NCI-H2107 (cell line): ENCODE measurements around the gene LRFN3.
"Not testable (repeated sequence)": the region's sequence is repeated elsewhere in the genome, so short reads cannot be mapped to it uniquely, and the experiment has no call there.

Experiments
- DNase-seq: peaks from one replicate; lab custom pipeline; 2025; lab: John Stamatoyannopoulos, UW

Gene LRFN3

DNA sequence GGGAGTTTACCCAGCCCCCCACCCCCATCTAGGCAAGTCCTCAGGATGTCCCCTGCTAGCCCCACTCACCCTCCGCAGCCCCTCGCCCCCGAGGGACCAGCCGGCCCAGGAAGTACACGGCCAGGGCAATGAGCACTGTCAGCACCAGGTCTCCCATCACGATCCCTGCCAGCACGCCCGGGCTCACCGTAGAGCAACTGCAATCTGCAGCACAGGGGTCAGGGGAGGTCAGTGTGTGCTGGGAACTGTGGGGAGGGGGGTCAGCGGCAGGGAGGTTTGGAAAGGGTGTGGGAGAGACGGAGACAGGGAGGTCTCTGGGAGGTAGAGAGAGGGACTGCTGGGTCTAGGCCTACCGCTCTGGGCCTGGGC lies 28.8 kb upstream of the LRFN3 start:
- no peak for DNase-seq

DNA sequence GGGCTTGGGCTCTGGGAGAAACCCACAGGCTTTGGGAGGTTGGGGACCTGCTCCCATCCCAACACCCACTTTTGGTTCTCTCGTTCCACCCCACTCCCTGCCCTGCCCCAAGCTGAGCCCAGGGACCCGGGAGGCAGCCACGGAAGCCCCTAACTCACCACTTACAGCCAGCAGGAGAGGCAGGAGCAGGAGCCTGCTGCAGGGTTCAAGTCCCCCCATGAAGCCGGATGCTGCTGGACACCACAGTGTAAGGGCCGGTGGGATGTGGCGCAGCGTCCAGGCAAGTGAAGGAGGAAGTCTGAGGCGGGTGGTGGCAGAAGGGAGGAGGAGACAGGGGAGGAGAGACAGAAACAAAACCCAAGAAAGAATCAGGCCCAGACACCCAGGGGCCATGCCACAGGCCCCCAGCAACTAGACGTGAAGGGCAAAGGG lies 28.1 kb upstream of the LRFN3 start, which contains the start of gene TYROBP:
TSS of gene TYROBP (minus strand) at position 286 of the 432 bp plus-strand sequence. CDS start at position 219, 67 bp downstream.
- DNase-seq = no peak

DNA sequence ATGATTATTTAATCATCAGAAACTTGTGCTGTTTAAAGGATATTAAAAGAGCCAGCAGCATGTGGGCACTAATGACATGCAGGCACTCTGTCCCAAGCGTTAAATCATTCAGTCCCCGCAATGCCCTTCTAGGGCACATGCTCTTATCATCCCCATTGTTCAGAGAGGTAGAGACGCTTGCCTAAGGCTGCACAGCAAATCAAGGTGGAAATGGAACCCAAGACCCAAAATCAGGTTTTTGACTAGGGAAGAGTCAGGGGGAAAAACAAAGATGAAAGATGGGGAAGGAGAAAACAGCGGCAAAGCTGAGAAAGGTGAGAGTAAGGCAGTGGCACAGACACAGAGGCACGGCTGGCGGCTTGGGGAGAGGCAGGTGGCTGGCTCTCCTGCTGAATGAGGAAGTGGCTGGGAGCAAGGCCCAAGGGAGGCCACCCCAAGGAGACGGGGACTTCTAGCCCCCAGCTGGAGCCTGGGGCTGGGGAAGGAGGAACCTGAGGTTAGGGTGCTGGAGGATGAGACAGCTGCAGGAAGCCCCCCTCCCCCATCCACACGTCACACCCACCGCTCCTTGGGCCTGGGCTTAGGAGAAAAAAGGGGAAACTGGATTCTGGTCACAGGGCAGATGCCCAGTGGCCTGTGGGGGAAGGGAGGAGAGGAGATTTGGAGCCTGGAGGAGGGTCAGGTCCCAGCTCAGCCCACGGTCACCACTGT lies 27.0 kb upstream of the LRFN3 start:
- no peak for DNase-seq

DNA sequence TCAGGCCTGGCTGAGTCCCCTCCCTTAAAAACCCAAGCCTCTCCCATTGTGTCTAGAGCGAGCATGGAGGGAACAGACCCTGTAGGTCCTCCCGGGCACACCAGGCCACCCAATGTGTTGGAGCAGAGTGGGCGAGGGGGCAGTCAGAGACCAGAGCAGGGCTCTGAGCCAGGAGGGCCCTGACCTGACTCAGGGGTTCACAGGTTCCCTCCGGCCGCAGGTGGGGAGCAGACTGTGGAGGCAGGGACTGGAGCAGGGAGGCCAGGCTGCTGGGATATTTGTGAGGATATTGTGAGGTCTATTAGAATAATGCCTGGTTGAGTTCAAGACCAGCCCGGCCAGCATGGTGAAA lies 26.5 kb upstream of the LRFN3 start:
- no peak for DNase-seq

DNA sequence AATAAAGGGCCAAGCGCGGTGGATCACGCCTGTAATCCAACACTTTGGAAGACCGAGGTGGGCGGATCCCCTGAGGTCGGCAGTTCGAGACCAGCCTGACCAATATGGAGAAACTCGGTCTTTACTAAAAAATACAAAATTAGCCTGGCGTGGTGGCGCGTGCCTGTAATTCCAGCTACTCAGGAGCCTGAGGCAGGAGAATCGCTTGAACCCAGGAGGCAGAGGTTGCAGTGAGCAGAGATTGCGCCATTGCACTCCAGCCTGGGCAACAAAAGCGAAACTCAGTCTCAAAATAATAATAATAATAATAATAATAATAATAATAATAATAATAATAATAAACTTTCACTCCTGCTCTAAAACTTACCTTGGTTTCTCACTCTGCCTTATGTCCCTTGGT lies 25.8 kb upstream of the LRFN3 start:
- DNase-seq = not testable (repeated sequence)

DNA sequence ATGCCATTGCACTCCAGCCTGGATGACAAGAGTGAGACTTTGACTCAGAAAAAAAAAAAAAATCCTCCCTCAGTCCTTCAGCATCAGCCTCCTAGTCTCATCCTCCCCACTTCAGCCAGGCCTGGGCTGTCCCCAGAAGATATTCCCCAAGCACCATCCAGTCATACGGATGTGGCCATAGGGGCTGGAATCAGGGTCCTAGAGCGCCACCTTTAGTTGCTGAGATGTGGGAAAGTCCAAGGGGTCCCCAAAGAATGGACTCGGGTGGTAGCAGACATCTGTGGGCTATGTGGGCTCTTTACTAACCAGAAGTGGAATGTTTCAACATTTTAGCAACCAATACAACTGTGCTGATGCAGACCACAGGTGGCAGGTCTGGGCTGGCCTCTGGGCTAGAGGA lies 25.0 kb upstream of the LRFN3 start:
- no peak for DNase-seq

DNA sequence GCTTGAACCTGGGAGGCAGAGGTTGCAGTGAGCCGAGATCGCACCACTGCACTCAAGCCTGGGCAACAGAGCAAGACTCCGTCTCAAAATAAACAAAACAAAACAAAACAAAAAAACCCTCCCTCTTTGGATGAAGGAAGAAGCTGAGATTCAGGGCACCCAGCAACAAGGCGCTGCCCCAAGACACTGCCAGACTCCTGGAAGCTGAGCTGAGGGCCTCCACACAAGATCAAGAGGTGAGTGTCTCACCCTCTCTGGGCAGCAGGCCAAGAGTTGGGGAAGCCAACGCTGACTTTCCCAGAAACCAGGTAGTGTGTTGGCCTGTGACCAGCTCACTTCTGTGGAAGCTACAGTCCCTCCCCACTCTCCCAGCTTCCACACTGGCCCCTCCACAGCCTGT lies 24.4 kb upstream of the LRFN3 start:
- no peak for DNase-seq

DNA sequence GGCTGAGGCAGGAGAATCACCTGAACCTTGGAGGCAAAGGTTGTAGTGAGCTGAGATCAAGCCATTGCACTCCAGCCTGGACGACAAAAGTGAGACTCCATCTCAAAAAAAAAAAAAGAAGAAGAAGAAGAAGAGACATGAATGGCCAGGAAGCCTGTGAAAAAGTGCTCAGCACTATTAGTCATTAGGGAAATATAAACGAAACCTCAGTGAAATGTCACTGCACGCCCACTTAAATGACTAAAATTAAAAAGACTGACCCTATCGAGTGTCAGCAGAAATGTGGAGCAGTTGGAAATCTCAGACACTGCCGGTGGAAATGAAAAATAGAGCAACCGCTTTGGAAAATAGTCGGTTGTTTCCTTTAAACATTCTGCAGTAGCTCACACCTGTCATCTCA lies 22.6 kb upstream of the LRFN3 start:
- DNase-seq = no peak

DNA sequence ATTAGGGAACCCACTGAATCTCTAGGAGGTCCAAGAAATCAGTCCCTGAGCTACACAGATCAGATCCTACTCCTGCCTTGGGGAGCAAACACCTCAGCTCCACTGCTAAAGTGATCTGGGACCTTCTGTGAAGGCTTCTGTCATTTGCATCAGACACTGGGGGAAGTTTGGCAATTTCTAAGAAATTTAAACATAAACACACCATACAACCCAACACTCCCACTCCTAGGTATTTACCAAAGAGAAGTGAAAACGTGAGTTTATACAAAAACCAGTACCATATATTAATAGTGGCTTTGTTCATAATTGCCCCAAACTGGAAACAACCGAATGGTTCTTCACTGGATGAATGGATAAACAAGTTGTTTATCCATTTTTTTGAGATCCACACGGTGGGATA lies 20.7 kb upstream of the LRFN3 start:
- no peak for DNase-seq

DNA sequence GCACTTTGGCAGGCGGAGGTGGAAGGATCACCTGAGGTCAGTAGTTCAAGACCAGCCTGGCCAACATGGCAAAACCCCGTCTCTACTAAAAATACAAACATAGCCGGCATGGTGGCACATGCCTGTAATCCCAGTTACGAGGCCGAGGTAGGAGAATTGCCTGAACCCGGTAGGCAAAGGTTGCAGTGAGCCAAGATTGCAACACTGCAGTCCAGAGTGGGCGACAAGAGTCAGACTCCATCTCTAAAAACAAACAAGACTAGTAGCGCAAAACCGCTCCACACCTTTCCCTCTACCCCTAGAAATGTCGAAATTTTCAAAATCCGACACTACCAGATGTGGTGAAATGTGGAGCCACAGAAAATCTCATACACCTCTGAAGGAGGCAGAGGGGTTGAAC lies 16.9 kb upstream of the LRFN3 start:
- DNase-seq = no peak

DNA sequence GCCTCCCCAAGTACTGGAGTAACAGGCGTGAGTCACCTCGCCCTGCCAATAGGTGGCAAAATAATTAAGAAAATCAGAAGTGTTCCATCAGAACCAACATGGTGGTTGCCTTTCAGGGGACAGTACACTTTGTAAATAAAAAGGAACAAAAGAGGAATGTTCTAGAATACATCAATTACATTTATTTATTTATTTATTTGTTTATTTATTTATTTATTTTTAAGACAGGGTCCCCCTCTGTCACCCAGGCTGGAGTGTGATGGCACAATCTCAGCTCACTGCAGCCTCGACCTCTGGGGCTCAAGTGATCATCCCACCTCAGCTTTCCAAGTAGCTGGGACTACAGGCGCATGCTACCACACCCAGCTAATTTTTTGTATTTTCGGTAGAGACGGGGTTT lies 15.2 kb upstream of the LRFN3 start:
- DNase-seq = no peak

DNA sequence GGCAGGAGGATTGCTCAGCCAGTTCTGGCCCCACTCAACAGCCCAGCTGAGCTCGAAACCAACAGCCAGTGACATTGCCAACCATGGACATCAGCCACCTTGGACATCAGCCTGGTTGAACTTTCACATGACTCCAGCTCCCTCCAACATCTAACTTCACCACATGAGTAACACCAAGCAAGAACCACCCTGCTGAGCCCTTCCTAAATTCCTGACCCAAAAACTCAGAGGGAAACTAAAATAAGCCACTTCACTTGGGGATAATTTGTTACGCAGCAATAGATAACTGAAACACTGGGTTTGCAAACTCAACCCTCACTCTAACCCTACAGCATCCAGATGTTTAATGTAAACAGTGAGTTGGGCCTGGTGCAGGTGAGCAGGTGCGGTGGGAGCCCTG lies 10.7 kb upstream of the LRFN3 start:
- no peak for DNase-seq

DNA sequence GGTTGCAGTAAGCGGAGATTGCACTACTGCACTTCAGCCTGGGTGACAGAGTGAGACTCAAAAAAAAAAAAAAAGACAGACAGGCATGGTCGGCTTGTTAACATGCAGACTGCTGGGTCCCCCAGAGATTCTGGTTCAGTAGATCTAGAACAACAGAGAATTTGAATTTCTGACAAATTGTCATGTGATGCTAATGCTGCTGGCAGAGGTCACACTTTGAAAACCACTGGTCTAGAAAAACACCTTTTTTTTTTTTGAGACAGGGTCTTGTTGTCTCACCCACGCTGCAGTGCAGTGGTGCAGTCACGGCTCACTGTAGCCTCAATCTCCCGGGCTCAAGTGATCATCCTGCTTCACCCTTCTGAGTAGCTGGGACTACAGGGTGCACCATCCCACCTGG lies 7.7 kb upstream of the LRFN3 start:
- DNase-seq = no peak

DNA sequence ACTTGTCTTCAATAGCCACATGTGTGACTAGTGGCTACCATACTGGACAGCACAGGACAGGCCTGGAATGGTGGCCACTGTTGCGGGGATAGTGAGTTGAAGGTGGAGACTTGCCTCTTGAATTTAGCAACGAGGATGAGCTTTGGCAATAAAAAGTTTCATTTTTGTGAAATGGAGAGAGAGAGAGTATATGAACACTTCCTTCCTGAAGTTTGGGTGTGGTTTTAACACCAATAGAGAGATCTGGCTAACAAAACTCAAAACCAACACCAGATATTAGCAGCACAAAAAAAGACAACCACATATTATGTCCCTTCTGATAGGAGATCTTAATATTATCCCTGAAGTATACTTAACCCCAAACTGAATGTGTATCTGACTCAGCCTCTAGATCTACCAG lies 6.3 kb upstream of the LRFN3 start:
- DNase-seq = no peak

DNA sequence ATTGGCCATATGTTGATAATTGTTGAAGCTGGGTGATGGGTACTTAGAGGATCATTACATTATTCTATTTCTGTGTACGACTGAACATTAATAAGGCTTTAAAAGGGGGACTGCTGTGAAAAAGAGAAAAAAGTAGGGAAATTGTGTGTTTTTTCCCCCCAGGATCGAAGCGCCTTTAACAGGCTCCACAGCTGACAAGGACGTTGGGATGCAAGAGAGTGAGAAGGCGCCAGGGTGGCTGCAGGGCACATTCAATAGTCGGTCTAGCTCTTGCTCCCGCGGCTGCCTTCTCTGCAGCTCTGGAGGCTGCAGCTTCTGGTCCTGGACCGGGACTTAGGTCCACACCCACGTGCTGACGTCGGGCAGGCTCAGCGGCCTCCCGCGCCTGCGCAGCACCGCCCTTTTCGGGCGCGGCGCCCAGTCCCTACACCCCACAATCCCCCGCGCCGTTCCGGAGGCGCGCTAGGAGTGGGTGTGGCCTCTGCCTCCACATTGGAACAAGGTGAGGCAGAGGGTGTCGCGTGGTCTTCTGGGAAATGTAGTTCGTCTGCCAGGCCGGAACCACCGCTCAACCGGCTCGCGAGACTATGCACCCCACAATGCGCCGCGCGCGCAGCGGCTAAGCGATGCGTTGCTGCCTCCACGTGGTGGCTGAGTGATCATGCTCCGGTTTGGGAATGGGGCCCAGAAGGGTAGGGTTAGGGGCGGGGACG lies 4.9 kb upstream of the LRFN3 start:
- peak; percentile 95 for DNase-seq

DNA sequence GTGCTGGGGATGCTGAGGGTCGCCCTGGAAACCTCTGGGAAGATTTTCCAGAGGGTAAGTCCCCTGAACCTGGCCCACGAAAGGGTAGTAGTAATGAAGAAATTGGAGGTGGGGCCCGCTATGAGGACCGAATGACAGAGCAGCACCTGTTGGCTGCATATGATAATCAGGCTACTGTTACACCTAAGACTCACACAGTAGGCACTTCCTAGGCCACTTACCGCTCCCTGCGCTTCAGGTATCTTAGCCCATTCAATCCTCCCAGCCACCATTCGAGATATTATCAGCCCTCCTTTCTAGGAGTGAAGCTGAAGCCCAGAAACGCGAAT lies 4.3 kb upstream of the LRFN3 start:
- no peak for DNase-seq

DNA sequence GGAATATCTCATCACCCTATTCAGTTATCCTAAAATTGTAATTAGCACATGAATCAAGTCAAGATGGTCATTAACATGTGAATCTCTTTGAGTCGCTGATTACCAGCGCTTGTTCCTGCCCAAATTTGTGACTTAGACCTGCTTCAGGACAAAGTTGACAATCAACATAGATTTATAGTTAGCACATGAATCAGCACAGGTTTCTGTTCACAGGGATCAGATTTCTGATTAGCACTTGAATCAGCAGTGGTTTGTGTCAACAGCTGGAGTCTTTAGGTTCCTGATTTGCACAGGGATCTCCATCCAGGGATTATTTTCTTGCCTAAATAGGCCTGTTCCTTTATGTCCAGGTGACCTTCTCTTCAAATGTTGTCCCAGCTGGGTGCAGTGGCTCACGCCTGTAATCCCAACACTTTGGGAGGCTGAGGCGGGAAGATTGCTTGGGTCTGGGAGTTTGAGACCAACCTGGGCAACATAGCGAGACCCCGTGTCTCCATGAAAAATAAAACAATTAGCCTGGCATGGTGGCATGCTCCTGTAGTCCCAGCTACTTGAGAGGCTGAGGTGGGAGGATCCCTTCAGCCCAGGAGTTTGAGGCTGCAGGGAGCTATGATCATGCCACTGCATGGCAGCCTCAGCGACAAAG lies 3.8 kb upstream of the LRFN3 start:
- DNase-seq = no peak

DNA sequence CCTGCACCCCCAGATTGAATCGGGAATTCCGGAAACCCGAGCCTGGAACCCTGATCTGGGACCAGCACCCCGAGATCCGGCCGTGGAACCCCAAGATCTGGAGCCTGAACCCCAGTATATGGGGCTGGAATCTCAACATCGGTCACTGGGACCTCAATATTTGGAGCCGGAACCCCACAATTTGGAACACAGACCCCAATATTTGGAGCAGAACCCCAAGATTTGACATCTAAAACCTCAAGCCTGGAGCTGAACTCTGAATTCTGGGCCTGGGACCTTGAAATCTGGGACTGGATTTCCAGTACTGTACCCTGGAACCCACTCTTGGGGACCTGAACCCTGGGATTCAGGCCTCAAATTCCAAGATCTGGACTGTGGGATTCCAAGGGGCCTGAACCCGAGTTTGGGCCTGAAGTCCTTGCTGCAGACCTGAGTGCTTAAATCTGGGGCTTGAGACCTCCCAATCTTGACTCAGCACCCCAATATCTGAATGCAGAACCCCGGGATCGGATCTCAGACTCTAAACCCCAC lies 629 bp downstream of the LRFN3 start:
- no peak for DNase-seq

DNA sequence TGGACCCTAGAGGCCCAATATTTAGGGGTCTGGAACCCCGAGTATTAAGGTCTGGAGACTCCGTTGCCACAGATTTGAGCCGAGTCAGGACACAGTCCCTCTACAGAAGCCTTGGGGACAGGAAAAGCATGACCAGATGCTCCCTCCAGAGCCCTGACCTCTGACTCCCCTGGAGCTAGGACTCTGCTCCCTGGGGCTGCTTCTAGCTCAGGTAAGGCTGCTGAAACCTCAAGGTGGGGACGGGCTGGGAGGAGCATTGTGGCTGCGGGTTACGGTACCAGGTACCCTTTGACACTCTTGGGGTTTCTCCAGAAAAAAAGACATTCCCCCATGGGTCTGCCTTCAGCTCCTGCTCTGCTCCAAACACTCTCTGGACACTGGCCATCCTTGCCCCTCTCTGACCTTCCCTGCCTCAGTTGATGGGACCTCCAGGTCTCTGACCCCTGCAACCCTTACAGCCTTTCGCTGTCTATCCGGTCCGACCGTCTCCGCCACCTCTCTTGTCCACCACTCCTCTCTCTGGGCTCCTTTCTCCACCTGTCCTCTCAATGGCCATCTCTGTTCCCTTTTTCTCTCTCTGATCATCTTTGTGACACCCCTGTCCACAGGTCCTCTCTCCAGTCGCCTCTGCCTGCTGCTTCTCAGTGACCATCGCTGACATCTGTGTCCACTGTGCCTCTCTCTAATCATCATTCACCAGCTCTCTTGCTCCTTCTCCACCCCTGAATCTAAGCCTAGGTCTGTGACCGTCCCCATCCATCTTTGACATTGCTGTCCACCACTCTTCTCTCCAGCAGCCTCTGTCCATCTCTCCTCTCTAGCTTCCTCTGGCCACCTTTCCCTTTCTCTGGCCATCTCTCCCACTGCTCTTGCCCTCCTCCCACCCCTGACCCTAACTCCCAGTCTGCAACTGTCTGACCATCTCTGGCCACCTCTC lies 1.4 kb downstream of the LRFN3 start:
- DNase-seq = no peak

DNA sequence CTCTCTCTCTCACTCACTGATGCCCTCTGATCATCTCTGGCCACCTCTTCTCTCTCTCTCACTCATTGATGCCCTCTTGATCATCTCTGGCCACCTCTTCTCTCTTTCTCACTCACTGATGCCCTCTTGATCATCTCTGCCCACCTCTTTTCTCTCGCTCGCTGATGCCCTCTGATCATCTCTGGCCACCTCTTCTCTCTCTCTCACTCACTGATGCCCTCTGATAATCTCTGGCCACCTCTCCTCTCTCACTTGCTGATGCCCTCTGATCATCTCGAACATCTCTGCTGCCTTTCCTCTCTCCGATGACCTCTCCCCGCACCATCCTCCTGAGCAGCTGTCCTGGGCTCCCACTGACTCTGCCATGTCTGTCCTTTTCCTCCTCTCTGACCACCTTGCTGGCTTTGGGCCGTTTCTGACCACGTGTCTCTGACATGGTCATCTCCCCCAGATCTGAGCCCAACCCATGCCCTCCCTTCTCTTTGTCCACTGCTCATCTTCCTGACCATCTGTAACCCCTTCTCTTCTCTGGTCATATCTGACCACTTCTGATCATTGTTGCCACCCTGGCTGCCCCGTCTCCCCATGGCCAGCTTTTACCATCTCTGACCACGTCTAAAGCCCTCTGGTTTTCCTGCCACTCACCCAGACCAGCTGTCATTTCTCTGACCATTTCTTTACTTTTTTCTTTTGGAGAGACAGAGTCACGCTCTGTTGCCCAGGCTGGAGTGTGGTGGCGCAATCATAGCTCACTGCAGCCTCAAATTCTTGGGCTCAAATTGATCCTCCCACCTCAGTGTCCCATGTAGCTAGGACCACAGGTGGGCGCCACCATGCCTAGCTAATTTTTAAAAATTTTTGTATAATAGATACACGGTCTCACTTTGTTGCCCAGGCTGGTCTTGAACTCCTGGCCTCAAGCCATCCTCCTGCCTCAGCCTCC lies 2.4 kb downstream of the LRFN3 start:
- DNase-seq = no peak
